Activated naive CD4-positive, alpha-beta T cell treated with anti-CD3 and anti-CD28 coated beads, Interleukin-2, amount 50 U/mL, for 24 hours (primary cell): ENCODE measurements around the gene RNF215.
"Not testable (repeated sequence)": the region's sequence is repeated elsewhere in the genome, so short reads cannot be mapped to it uniquely, and the experiment has no call there.

Experiments
- H3K27ac Mint-ChIP-seq: one replicate; pipeline ENCODE4 v1.8.0; 2021; ENCODE audit warnings: mild to moderate bottlenecking, mixed read lengths
- H3K27me3 Mint-ChIP-seq: one replicate; pipeline ENCODE4 v1.8.0; 2021; ENCODE audit warnings: mixed read lengths
- H3K36me3 Mint-ChIP-seq: one replicate; pipeline ENCODE4 v1.8.0; 2021; ENCODE audit warnings: mixed read lengths
- H3K4me1 Mint-ChIP-seq: one replicate; pipeline ENCODE4 v1.8.0; 2021; ENCODE audit warnings: mixed read lengths
- H3K4me3 Mint-ChIP-seq: one replicate; pipeline ENCODE4 v1.8.0; 2021; ENCODE audit warnings: mild to moderate bottlenecking, mixed read lengths
- H3K9me3 Mint-ChIP-seq: one replicate; pipeline ENCODE4 v1.8.0; 2021; ENCODE audit warnings: mixed read lengths

Gene RNF215

DNA sequence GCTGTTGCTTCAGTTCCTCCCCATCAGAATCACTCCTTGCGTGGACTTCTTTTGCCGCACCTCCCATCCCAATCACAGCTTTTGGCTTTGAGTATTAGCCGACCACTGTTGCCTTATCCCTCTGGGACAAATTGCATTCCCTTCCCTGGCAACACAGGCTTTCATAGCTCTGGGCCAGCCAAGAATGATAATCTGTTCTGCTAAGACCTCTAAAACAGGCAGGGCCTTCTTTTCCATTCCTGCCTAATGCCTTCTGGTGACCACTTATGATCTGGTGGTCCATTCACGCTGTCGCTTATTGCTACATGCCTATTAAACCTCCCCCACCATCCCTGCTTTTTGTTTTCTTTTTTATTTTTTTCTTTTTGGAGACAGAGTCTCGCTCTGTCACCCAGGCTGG, 19.2 kb upstream of the RNF215 start:
- Mint-ChIP-seq H3K27me3 (no peaks in the 10 kb centered on the region), H3K9me3 (no peaks in the 10 kb centered on the region), H3K4me1 (peaks cover 13% of the 10 kb centered on the region)

DNA sequence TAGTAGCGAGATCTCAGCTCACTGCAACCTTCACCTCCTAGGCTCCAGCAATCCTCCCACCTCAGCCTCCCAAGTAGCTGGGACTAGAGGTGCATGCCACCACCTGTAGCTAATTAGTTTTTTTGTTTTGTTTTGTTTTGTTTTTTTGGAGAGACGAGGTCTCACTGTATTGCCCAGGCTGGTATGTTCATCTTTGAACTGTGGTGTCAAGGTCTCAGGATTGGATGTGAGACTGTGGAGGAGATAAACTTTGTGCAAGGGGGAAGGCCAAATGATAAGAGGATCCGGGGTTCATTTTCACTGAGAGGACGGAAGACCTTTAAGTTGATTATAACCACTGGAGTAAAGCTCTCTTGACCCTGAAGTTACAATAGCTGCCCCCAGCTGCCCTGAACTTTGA, 18.5 kb upstream of the RNF215 start:
- Mint-ChIP-seq H3K27ac (no peak overlapping the region), H3K9me3 (no peaks in the 10 kb centered on the region)

More for the DNA sequence above, 19.2 kb upstream of the RNF215 start:
- Mint-ChIP-seq H3K4me3 (no peak overlapping the region), H3K27ac (no peak overlapping the region), H3K36me3 (peaks cover 9% of the 10 kb centered on the region)

DNA sequence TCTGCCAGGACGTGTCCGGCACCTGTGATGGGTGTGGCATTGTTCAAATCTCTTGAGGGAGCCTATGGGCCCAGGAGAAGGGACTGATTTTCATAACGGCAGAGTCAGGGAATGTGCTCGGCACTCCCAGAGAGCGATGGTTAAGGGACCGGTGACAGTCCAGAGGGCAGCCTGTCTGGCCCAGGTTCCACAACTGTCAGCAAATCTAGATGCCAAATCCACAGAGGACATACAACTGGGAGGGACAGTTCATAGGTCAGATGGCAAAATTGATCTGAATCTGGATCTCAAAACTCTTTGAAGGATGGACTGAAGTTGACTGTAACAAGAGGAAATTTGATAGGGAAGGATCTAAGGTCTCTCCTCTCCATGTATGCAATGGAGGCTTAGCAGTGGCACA, 17.1 kb upstream of the RNF215 start:
- H3K27ac Mint-ChIP-seq: peak overlapping the region; percentile 47
- no peaks in the 10 kb centered on the region for H3K9me3 Mint-ChIP-seq
- peaks cover 9% of the 10 kb centered on the region for H3K4me1 Mint-ChIP-seq
- H3K27me3 Mint-ChIP-seq: no peaks in the 10 kb centered on the region
- H3K4me3 Mint-ChIP-seq: no peak overlapping the region
- peaks cover 7% of the 10 kb centered on the region for H3K36me3 Mint-ChIP-seq

More for the DNA sequence above, 18.5 kb upstream of the RNF215 start:
- H3K36me3 Mint-ChIP-seq: peaks cover 9% of the 10 kb centered on the region
- no peak overlapping the region for H3K4me3 Mint-ChIP-seq
- H3K27me3 Mint-ChIP-seq: no peaks in the 10 kb centered on the region
- peaks cover 9% of the 10 kb centered on the region for H3K4me1 Mint-ChIP-seq

DNA sequence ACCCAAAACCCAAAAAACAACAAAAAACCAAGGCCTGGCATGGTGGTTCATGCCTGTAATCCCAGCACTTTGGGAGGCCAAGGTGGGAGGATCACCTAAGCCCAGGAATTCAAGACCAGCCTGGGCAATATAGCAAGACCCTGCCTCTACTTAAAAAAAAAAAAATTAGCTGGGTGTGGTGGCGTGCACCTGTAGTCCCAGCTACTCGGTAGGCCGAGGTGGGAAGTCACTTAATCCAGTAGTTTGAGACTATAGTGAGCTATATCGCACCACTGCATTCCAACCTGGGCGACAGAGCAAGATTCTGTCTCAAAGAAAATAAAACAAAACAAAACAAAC, 15.5 kb upstream of the RNF215 start:
- H3K4me3 Mint-ChIP-seq, H3K9me3 Mint-ChIP-seq: not testable (repeated sequence)
- peak overlapping the region; percentile 68 for H3K27ac Mint-ChIP-seq

DNA sequence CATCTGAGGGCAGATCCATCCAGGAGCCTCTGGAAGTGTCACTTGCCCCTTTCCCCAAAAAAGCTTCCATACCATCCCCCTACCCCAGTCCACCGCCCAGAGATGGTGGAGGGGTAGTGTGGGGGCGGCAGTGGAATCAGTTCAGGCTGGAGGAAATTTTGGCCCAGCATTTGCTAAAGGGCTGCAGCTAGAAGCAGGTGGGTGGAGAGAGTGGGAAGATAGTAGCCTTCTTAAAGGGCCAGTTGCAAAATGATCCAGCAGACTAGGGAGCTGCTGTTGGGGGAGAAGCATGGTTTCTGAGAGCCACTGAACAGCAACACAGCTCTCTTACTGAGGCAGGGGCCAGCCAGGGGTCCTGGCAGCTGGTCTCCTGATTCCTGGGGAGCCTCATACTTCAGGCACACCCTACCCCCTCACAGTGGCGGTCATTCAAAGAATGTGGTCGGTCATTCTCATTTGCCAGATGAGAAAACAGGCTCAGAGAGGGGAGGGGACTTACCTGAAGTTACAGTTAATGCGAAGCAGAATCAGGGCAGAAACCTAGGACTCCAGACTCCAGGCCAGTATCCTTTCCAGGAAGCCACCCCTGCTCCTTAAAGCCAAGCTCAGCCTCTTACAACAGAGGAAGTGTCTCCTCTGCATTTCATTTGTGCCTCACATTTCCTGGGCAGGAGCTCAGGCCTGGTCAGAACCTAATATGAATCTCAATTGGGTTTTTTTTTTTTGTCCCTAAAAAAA, 15.0 kb upstream of the RNF215 start:
- no peaks in the 10 kb centered on the region for H3K27me3 Mint-ChIP-seq
- H3K4me1 Mint-ChIP-seq: peaks cover 24% of the 10 kb centered on the region
- H3K27ac Mint-ChIP-seq: no peak overlapping the region

More for the DNA sequence above, 15.5 kb upstream of the RNF215 start:
- not testable (repeated sequence) for H3K27me3 Mint-ChIP-seq, H3K36me3 Mint-ChIP-seq
- H3K4me1 Mint-ChIP-seq: peaks cover 21% of the 10 kb centered on the region

DNA sequence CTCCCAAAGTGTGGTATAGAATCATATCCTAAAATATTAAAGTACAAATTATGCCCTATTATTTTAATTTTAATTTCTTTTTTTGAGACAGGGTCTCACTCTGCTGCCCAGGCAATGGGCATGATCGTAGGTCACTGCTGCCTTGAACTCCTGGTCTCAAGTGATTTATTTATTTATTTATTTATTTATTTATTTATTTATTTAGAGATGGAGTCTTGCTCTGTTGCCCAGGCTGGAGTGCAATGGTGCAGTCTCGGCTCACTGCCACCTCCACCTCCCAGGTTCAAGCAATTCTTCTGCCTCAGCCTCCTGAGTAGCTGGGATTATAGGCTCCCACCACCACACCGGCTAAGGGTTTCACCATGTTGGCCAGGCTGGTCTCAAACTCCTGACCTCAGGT, 13.8 kb upstream of the RNF215 start:
- peaks cover 32% of the 10 kb centered on the region for H3K4me1 Mint-ChIP-seq
- H3K4me3 Mint-ChIP-seq, H3K36me3 Mint-ChIP-seq, H3K9me3 Mint-ChIP-seq, H3K27me3 Mint-ChIP-seq, H3K27ac Mint-ChIP-seq: not testable (repeated sequence)

More for the DNA sequence above, 15.0 kb upstream of the RNF215 start:
- Mint-ChIP-seq H3K4me3 (no peak overlapping the region), H3K9me3 (no peaks in the 10 kb centered on the region), H3K36me3 (peaks cover 5% of the 10 kb centered on the region)

DNA sequence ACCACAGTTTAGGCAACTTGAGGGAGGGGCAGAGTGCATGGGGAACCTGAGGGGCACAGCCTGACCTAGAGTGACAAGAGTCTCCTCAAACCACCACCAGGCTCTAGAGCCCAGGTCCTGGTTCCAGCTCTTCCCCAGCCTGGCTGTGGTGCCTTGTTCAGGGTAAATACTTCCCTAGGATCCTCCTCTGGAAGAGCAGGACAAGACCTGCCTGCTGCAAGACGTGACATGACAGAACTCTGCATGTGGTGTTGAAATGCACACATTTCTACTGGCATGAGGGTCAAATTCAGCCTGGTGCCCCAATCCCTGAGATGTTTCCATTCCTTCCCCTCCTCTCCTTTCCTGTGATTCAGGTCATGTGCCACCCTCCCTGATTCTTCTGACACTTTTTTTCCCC, 12.9 kb upstream of the RNF215 start:
- Mint-ChIP-seq H3K9me3 (no peaks in the 10 kb centered on the region), H3K4me3 (no peak overlapping the region), H3K27ac (peak overlapping the region; percentile 30), H3K36me3 (peaks cover 2% of the 10 kb centered on the region), H3K4me1 (peaks cover 36% of the 10 kb centered on the region), H3K27me3 (no peaks in the 10 kb centered on the region)

DNA sequence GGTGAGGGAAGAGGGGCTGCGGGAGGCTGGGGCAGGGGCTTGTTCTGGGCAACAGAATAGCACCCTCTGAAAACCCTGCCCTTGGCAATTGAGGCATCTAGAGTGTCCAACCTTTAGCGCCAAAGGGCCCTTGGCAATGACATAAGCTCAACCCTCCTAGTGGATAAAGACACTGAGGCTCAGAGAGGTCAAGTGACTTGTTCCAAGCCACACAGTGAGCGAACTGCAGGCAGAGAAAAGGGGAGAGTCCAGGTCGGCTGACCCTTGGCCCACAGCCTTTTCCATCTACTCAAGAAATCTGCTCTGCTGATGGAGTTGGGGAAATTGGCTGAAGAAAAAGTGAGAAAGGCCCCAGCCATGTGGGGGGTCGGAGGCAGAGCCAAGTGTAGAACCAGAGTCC, 12.5 kb upstream of the RNF215 start:
- Mint-ChIP-seq H3K27me3 (no peaks in the 10 kb centered on the region), H3K27ac (no peak overlapping the region), H3K36me3 (peaks cover 2% of the 10 kb centered on the region), H3K9me3 (no peaks in the 10 kb centered on the region), H3K4me1 (peaks cover 41% of the 10 kb centered on the region), H3K4me3 (no peak overlapping the region)

DNA sequence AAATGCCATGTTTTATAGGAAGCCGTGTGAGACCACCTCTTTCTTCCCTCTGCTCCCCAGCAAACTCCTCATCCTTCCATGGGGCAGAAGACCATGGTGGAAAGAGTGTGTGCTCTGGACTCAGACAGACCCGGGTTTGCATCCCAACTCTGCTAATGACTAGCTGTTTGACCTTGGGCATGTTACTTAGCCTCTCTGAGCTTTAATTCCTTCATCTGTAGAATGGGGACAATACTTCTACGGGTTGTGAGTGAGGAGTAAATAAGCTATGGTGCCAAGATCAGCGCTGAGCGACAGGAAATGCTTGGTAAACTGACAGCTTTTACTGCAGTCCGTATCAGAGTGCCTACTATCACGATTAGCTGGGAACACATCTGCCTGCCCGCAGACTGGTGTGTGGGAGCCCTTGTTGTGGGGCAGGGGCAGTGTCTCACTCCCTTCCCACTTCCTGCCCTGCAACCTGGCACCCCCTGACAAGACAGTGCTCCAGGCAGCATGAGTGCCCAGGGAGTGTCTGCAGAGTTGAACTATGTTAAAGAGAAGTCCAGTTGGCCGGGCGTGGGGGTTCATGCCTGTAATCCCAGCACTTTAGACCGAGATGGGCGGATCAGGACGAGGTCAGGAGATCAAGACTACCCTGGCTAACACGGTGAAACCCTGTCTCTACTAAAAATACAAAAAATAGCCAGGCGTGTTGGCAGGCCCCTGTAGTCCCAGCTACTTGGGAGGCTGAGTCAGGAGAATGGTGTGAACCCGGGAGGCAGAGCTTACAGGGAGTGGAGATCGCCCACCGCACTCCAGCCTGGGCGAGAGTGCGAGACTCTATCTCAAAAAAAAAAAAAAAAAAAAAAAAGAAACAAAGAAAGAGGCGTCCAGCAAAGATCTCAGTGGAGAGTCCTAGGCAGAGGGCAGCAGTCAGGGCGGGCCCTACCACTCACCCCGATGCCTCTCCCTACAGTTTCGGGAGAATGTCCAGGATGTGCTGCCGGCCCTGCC, 11.8 kb upstream of the RNF215 start:
- no peaks in the 10 kb centered on the region for H3K27me3 Mint-ChIP-seq
- peaks cover 2% of the 10 kb centered on the region for H3K36me3 Mint-ChIP-seq
- no peaks in the 10 kb centered on the region for H3K9me3 Mint-ChIP-seq
- H3K4me1 Mint-ChIP-seq: peaks cover 43% of the 10 kb centered on the region
- peak overlapping the region; percentile 93 for H3K27ac Mint-ChIP-seq
- H3K4me3 Mint-ChIP-seq: peak overlapping the region; percentile 84

DNA sequence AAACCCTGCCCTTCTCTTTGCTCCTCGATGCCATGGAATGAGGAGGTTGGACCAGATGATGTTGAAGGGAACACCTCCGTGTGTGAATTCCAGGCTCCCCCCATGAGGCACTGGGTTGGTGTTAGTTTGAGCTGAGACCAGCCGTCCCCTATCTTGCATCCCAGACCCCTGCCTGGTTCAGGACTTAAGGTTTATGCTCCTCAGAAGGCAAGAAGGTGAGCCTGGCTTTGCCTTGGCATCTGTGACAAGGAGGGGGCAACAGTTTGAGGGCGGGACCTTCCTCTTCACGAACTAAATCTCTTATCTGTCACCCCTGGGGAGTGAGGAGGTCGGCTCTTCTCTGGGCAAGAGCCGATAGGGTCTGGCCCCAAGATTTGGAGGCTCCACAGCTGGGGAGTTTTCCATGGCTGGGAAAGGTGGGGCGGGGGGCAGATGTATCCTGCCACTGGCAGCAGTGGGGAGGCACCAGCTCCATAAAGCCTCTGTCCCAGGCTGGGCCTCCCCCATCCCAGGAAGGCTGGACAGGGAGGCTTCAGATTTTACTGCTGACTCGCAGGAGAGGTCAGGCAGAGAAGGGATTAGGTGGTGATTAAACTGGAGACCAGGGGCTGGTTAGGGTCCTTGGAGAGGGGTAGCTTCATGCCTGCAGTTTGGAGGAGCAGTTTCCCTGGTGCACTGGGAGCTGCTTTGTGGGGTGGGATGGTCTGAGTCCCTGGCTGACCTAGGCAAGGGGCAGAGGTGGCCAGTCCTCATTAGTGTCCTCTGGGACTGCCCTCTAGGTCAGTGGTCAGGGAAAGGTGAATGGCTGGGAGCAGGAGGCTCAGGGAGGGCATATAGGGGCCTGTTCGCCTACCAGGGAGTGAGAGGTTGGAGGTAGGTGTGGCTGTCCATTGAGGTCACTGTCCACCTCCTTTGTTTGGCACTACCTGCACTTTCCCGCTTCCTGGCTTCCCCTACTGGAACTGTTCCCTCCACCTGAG, 10.7 kb upstream of the RNF215 start:
- Mint-ChIP-seq H3K4me1 (peaks cover 47% of the 10 kb centered on the region), H3K9me3 (no peaks in the 10 kb centered on the region), H3K36me3 (peaks cover 2% of the 10 kb centered on the region), H3K4me3 (peak overlapping the region; percentile 84), H3K27me3 (no peaks in the 10 kb centered on the region), H3K27ac (peak overlapping the region; percentile 78)

DNA sequence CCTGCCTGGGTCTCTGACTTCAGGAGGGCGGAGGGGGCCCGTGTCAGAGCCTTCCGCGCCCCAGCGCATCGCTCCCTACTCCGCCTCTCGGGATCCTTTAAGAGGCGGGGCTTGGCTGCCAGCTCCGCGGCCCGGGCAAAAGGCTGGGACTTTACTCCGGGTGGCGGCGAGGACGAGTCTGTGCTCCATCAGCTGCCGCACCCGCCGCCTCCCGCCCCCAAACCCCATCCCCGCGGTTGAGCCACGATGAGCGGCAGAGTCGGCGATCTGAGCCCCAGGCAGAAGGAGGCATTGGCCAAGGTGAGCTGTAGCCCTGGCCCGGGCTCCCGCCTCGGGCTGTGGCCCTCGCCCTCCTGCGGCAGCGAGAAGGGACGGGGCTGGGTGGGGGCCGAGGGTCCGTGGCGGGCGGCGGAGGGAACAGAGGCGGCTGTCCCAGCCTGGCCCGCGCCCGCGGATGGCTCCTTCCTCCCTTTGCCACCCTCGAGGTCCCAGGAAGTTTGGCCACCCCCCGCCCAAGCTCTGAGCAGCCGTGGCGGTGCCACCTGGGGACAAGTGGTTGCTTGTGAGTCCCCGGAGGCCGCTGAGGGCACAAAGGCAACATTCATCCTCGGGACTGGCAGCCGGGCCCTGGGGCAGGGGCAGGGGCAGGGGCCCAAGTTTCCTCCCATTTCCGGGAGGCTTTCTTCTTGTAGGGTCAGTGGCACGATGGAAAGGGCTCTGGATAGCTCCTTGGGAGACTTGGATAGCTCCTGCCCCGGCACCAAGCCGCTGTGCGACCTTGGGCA, 9.9 kb upstream of the RNF215 start, which contains the start of gene SEC14L2:
TSS of gene SEC14L2 (plus strand) at position 148 of the 785 bp plus-strand sequence. CDS start at position 247, 99 bp downstream.
- Mint-ChIP-seq H3K27ac (peak within 1 kb of the TSS; percentile 78), H3K9me3 (no peaks in the 10 kb centered on the region), H3K4me1 (peaks cover 55% of the 10 kb centered on the region), H3K4me3 (peak within 1 kb of the TSS; percentile 90), H3K27me3 (no peaks in the 10 kb centered on the region), H3K36me3 (peaks cover 2% of the 10 kb centered on the region)

DNA sequence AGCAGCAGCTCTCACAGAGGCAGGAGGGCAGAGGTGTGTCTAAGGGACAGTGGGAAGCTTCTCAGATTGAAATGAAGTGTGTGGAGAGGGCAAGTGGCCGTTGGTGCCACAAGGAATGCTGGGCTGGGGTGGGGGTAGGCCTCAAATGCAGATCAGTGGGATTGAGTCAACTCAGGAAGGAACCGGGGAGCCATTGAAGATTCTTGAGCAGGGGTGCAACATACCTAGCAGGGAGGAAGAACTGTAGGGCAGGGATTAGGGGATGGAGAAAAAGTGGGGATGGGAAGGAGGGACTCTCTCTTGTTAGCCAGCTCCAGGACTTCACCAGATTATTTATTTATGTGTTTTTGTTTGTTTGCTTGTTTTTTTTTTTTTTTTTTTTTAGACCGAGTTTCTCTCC, 6.7 kb upstream of the RNF215 start:
- no peak overlapping the region for H3K4me3 Mint-ChIP-seq
- H3K36me3 Mint-ChIP-seq: no peaks in the 10 kb centered on the region
- no peaks in the 10 kb centered on the region for H3K9me3 Mint-ChIP-seq
- H3K27ac Mint-ChIP-seq: peak overlapping the region; percentile 8
- H3K27me3 Mint-ChIP-seq: no peaks in the 10 kb centered on the region
- H3K4me1 Mint-ChIP-seq: peaks cover 61% of the 10 kb centered on the region

DNA sequence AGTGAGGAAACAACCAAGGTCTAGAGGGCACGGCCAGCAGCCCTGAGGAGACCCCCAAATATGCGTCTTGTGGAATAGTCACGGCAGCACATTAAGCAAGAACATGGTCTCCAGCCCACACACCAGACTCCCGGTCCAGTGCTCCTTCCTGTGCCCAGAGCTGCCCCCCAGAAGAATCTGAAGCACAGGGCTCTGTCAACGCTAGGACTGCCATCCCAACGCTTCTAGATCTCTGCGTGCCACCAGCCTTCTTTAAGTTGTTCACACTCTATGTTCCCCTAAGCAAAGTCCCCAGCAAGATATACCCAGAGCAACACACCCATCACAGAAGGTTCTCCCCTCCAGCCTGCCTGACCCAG, 6.1 kb upstream of the RNF215 start:
- no peaks in the 10 kb centered on the region for H3K36me3 Mint-ChIP-seq
- H3K4me3 Mint-ChIP-seq: no peak overlapping the region
- peaks cover 55% of the 10 kb centered on the region for H3K4me1 Mint-ChIP-seq
- H3K9me3 Mint-ChIP-seq: no peaks in the 10 kb centered on the region
- H3K27ac Mint-ChIP-seq: no peak overlapping the region
- no peaks in the 10 kb centered on the region for H3K27me3 Mint-ChIP-seq

DNA sequence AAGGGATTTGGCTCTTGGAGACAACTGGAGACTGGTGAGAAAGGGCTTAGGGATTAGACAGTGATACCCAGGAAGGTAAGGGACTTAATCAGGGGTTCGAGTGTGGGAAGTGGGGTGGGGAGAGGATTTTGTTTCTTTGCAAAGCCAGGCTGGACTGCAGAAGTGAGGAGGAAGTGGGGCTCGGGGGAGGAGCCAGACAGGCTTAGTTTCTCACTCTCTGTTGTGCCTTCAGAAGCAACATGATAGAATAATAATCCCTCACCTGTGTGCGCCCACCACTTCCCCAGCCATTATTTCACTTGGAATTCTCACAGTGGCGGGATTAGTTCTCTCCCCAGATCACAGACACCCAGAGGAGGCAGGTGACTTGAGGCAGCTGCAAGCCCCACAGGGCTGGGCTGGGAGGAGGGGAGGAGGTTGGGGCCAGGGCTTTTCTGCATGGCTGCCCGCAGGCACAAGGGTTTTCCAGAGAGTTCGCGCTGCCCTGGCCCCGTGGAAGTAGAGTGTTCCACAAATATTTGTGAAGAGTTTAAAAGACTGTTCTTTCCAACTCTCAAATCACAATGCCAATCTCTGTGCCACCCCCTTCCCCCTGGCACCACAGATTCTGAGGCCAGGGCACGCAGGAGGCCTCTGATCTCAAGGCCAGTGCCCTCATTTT, 5.6 kb upstream of the RNF215 start:
- H3K9me3 Mint-ChIP-seq: no peaks in the 10 kb centered on the region
- no peaks in the 10 kb centered on the region for H3K27me3 Mint-ChIP-seq
- H3K4me1 Mint-ChIP-seq: peaks cover 50% of the 10 kb centered on the region
- no peaks in the 10 kb centered on the region for H3K36me3 Mint-ChIP-seq
- no peak overlapping the region for H3K27ac Mint-ChIP-seq
- no peak overlapping the region for H3K4me3 Mint-ChIP-seq
